Neural progenitor cell (in vitro differentiated cells): Measurements from ENCODE around the gene NOS1AP. TPM values are rescaled to one million over a fixed set of nuclear protein-coding genes. Genes with fewer than 3 reads are reported as not detected.

Experiments
- DNase-seq: peaks from one replicate; pipeline ENCODE4 v3.0.0-alpha.2; 2016; ENCODE audit warnings: low spot score
- H2AFZ ChIP-seq: fragments of 200-600 bp; sonication (generic); replicated peaks from 2 replicates; pipeline ENCODE4 v1.6.1; 2016; ENCODE audit warnings: antibody characterized with exemption
- H3F3A ChIP-seq: fragments of 200-600 bp; sonication (generic); 2 replicates; pipeline ENCODE4 v1.6.1; 2016; ENCODE audit warnings: antibody characterized with exemption, low read depth
- H3K27ac ChIP-seq: fragments of 200-600 bp; sonication (generic); 2 replicates; pipeline ENCODE4 v1.5.1; 2016; ENCODE audit warnings: mild to moderate bottlenecking
- H3K27me3 ChIP-seq: fragments of 200-600 bp; sonication (generic); 2 replicates; pipeline ENCODE4 v1.6.1; 2016; ENCODE audit warnings: mild to moderate bottlenecking, moderate library complexity
- H3K36me3 ChIP-seq: fragments of 200-600 bp; sonication (generic); 2 replicates; pipeline ENCODE4 v1.5.1; 2016
- H3K4me1 ChIP-seq: fragments of 200-600 bp; sonication (generic); 2 replicates; pipeline ENCODE4 v1.6.1; 2016; ENCODE audit warnings: mixed run types
- H3K4me2 ChIP-seq: fragments of 200-600 bp; sonication (generic); 2 replicates; pipeline ENCODE4 v1.6.1; 2016
- H3K4me3 ChIP-seq: fragments of 200-600 bp; sonication (generic); 2 replicates; pipeline ENCODE4 v1.5.1; 2016
- H3K79me2 ChIP-seq: fragments of 200-600 bp; sonication (generic); 2 replicates; pipeline ENCODE4 v1.6.1; 2016; ENCODE audit warnings: low read depth
- H3K9ac ChIP-seq: fragments of 200-600 bp; sonication (generic); 2 replicates; pipeline ENCODE4 v1.6.1; 2016
- H3K9me3 ChIP-seq: fragments of 200-600 bp; sonication (generic); 2 replicates; pipeline ENCODE4 v1.5.1; 2016; ENCODE audit warnings: low read depth
- H4K20me1 ChIP-seq: fragments of 200-600 bp; sonication (generic); 2 replicates; pipeline ENCODE4 v1.6.1; 2016; ENCODE audit warnings: low read depth
- H3K27ac Mint-ChIP-seq: 3 replicates; pipeline ENCODE4 v1.8.0; 2021; ENCODE audit warnings: mixed read lengths
- H3K27me3 Mint-ChIP-seq: 2 replicates; pipeline ENCODE4 v1.8.0; 2022; ENCODE audit warnings: low read depth, mild to moderate bottlenecking, inconsistent platforms, moderate library complexity, mixed read lengths; ENCODE audit not compliant: insufficient read depth
- H3K36me3 Mint-ChIP-seq: 3 replicates; pipeline ENCODE4 v1.8.0; 2021; ENCODE audit warnings: mixed read lengths
- H3K4me1 Mint-ChIP-seq: 3 replicates; pipeline ENCODE4 v1.8.0; 2021; ENCODE audit warnings: mixed read lengths
- H3K4me3 Mint-ChIP-seq: 3 replicates; pipeline ENCODE4 v1.8.0; 2021; ENCODE audit warnings: mild to moderate bottlenecking, moderate library complexity, mixed read lengths
- H3K9me3 Mint-ChIP-seq: 3 replicates; pipeline ENCODE4 v1.8.0; 2020; ENCODE audit warnings: mixed read lengths
- CTCF ChIP-seq: fragments of 200-600 bp; sonication (generic); IDR thresholded peaks from 2 replicates; pipeline ENCODE4 v1.5.1; 2017; ENCODE audit warnings: antibody characterized with exemption, mild to moderate bottlenecking
- EZH2 ChIP-seq: fragments of 200-600 bp; sonication (generic); IDR thresholded peaks from 2 replicates; pipeline ENCODE4 v1.6.1; 2017; ENCODE audit warnings: antibody characterized with exemption, mild to moderate bottlenecking, moderate library complexity
- EZH2phosphoT487 ChIP-seq: fragments of 200-600 bp; sonication (generic); IDR thresholded peaks from 2 replicates; pipeline ENCODE4 v1.6.1; 2017; ENCODE audit warnings: antibody characterized with exemption
- total RNA-seq: library from RNA; depleted of rRNA; stranded (reverse); fragments of >200 nt; gene quantifications from 2 replicates; pipeline ENCODE4 v1.2.3, GENCODE V29; 2015; ENCODE audit warnings: low replicate concordance

Gene NOS1AP
- total RNA-seq, 1 donor from 2014 or later: 2.4 TPM

- TF ChIP-seq EZH2phosphoT487: no peak
- no peak for TF ChIP-seq EZH2
- Mint-ChIP-seq H3K4me1 (peaks cover 38% of the 10 kb centered on the region), H3K27ac (no peak overlapping the region), H3K36me3 (peaks cover 16% of the 10 kb centered on the region), H3K27me3 (no peaks in the 10 kb centered on the region), H3K9me3 (peaks cover 2% of the 10 kb centered on the region), H3K4me3 (no peak overlapping the region)
- Histone ChIP-seq H3K4me1 (peaks cover 4% of the 10 kb centered on the region), H3K36me3 (no peaks in the 10 kb centered on the region), H3K27me3 (no peaks in the 10 kb centered on the region), H3K79me2 (no peaks in the 10 kb centered on the region), H3K27ac (no peak overlapping the region), H3K9me3 (no peaks in the 10 kb centered on the region), H4K20me1 (peaks cover 3% of the 10 kb centered on the region), H3K9ac (no peak overlapping the region), H3K4me3 (no peak overlapping the region), H2AFZ (no peak overlapping the region), H3F3A (no peaks in the 10 kb centered on the region), H3K4me2 (no peak overlapping the region)
- no peak for DNase-seq
These were observed 206.2 kb downstream of the NOS1AP start for GRCh38 chr1:162275622-162276175.

GRCh38 chr1:162276493-162276892 lies 207.0 kb downstream of the NOS1AP start:
- TF ChIP-seq EZH2 (no peak), EZH2phosphoT487 (no peak), CTCF (no peak)
- H3K27ac Mint-ChIP-seq: no peak overlapping the region

GRCh38 chr1:162279136-162279498 lies 209.6 kb downstream of the NOS1AP start:
- H3K9me3 ChIP-seq: no peaks in the 10 kb centered on the region
- no peaks in the 10 kb centered on the region for H3K79me2 ChIP-seq
- TF ChIP-seq EZH2phosphoT487 (no peak), EZH2 (no peak), CTCF (no peak)
- no peak overlapping the region for H3K4me3 ChIP-seq
- no peak overlapping the region for H2AFZ ChIP-seq
- DNase-seq: no peak
- H3K4me1 Mint-ChIP-seq: peaks cover 21% of the 10 kb centered on the region
- peaks cover 4% of the 10 kb centered on the region for H3K4me1 ChIP-seq
- H3K4me2 ChIP-seq: no peak overlapping the region
- H3F3A ChIP-seq: no peaks in the 10 kb centered on the region
- H3K27me3 Mint-ChIP-seq: no peaks in the 10 kb centered on the region
- peaks cover 3% of the 10 kb centered on the region for H4K20me1 ChIP-seq
- H3K9ac ChIP-seq: no peak overlapping the region
- H3K36me3 ChIP-seq: no peaks in the 10 kb centered on the region
- no peak overlapping the region for H3K27ac Mint-ChIP-seq
- H3K27me3 ChIP-seq: no peaks in the 10 kb centered on the region
- peaks cover 5% of the 10 kb centered on the region for H3K36me3 Mint-ChIP-seq
- no peaks in the 10 kb centered on the region for H3K9me3 Mint-ChIP-seq
- no peak overlapping the region for H3K4me3 Mint-ChIP-seq
- H3K27ac ChIP-seq: no peak overlapping the region

More at GRCh38 chr1:162276493-162276892, 207.0 kb downstream of the NOS1AP start:
- no peak for DNase-seq
- no peaks in the 10 kb centered on the region for H3K27me3 Mint-ChIP-seq
- peaks cover 3% of the 10 kb centered on the region for H4K20me1 ChIP-seq
- H3K4me1 ChIP-seq: peaks cover 4% of the 10 kb centered on the region
- no peak overlapping the region for H3K4me3 ChIP-seq
- no peak overlapping the region for H3K27ac ChIP-seq
- H3K36me3 ChIP-seq: no peaks in the 10 kb centered on the region
- H3K36me3 Mint-ChIP-seq: peaks cover 16% of the 10 kb centered on the region
- H3K9me3 Mint-ChIP-seq: peaks cover 2% of the 10 kb centered on the region
- H3F3A ChIP-seq: no peaks in the 10 kb centered on the region
- no peak overlapping the region for H3K9ac ChIP-seq
- no peaks in the 10 kb centered on the region for H3K79me2 ChIP-seq
- no peaks in the 10 kb centered on the region for H3K27me3 ChIP-seq
- H3K4me1 Mint-ChIP-seq: peaks cover 31% of the 10 kb centered on the region
- H3K4me2 ChIP-seq: no peak overlapping the region
- no peaks in the 10 kb centered on the region for H3K9me3 ChIP-seq
- H3K4me3 Mint-ChIP-seq: no peak overlapping the region
- no peak overlapping the region for H2AFZ ChIP-seq

GRCh38 chr1:162281426-162281825 lies 211.9 kb downstream of the NOS1AP start:
- Mint-ChIP-seq H3K4me3 (no peak overlapping the region), H3K27ac (no peak overlapping the region), H3K27me3 (no peaks in the 10 kb centered on the region), H3K4me1 (peaks cover 32% of the 10 kb centered on the region), H3K36me3 (no peaks in the 10 kb centered on the region), H3K9me3 (no peaks in the 10 kb centered on the region)
- no peaks in the 10 kb centered on the region for H3K9me3 ChIP-seq
- TF ChIP-seq EZH2phosphoT487 (no peak), EZH2 (no peak), CTCF (no peak)
- no peak overlapping the region for H3K27ac ChIP-seq
- no peak overlapping the region for H3K4me3 ChIP-seq
- H2AFZ ChIP-seq: no peak overlapping the region
- H3K4me2 ChIP-seq: no peak overlapping the region
- peaks cover 3% of the 10 kb centered on the region for H4K20me1 ChIP-seq
- no peak overlapping the region for H3K9ac ChIP-seq
- no peak for DNase-seq
- H3K4me1 ChIP-seq: peaks cover 4% of the 10 kb centered on the region
- no peaks in the 10 kb centered on the region for H3K79me2 ChIP-seq
- H3K27me3 ChIP-seq: no peaks in the 10 kb centered on the region
- H3F3A ChIP-seq: no peaks in the 10 kb centered on the region
- H3K36me3 ChIP-seq: no peaks in the 10 kb centered on the region
